GM12872 (cell line): ENCODE results near the gene SUPV3L1.

Experiments used
- TF ChIP-seq, protein P1 (sequence below): IDR thresholded peaks from 3 replicates; pipeline ENCODE4 v1.5.1; 2011; ENCODE audit warnings: low read depth, mild to moderate bottlenecking, low read length, moderate library complexity; ENCODE audit not compliant: insufficient read depth

SUPV3L1 gene

DNA sequence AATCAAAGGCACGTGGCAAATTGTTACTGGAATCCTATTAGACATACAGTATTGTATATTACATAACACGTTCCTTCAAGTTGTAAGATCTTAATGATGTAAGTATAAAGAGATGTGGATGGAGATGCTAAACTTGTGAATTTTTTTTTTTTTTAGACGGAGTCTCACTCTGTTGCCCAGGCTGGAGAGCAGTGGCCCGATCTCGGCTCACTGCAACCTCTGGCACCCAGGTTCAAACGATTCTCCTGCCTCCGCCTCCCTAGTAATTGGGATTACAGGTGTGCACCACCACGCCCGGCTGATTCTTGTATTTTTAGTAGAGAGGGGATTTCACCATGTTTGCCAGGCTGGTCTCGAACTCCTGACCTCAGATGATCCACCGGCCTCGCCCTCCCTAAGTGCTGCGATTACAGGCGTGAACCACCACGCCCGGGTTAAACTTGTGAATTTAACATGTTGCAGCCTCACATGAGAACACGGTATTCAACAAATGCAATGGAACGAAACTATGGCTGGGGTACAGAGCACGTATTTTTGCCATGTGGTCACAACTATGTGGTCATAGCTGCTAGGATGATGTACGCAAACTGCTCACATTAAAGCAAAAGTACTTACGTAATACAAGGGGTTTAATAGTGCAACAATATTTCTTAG lies 818 bp upstream of the SUPV3L1 start:
- TF ChIP-seq, protein P1, sequence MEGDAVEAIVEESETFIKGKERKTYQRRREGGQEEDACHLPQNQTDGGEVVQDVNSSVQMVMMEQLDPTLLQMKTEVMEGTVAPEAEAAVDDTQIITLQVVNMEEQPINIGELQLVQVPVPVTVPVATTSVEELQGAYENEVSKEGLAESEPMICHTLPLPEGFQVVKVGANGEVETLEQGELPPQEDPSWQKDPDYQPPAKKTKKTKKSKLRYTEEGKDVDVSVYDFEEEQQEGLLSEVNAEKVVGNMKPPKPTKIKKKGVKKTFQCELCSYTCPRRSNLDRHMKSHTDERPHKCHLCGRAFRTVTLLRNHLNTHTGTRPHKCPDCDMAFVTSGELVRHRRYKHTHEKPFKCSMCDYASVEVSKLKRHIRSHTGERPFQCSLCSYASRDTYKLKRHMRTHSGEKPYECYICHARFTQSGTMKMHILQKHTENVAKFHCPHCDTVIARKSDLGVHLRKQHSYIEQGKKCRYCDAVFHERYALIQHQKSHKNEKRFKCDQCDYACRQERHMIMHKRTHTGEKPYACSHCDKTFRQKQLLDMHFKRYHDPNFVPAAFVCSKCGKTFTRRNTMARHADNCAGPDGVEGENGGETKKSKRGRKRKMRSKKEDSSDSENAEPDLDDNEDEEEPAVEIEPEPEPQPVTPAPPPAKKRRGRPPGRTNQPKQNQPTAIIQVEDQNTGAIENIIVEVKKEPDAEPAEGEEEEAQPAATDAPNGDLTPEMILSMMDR: no peak

DNA sequence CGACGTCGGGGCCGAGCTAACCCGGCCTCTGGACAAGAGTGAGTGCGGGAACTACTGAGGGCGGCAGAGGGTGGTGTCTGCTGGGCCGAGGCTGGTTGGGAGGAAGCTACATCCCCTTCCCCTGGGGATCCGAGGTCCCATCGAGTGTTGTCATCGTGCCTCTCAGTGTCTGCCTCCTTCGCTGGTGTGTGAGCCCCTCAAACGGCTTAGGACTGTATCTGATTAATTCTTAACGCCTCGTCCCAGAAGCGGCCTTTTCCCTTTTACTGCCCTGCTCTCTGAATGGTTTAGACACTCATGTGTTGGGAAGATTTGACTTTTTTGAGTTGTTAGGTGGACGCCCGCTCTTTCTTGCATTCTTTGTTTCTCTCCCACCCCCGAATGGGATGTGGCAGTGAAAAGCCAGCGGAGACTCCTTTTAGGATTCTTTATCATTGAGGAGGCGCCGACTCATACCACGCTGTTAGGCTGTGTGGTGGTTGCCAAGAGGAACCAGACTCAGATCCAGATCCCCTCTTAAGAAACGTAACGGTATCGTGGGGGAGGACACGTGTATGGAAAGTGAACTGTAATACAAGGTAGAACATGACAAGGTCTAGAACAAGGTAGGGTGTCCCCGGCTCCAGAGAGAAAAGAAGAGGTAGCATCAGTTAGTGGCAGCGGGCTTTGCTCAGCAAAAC lies 631 bp downstream of the SUPV3L1 start:
- TF ChIP-seq, protein P1: no peak

DNA sequence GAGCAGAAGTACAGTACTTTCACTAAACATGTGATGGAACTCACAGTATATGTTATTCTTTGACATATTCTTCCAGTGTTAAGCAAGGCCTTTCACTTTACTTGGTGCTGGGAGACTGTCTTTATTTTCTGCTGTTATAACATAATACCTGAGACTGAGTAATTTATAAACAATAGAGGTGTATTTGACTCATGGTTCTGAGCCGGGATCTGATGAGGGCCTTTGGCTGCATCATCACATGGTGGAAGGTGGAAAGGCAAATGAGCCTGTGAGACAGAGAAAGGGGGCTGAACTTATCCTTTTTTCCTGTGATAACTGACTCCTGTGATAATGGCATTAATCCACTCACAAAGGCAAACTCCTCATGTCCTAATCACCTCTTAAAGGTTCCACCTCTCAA lies 1.4 kb downstream of the SUPV3L1 start:
- TF ChIP-seq, protein P1: no peak

DNA sequence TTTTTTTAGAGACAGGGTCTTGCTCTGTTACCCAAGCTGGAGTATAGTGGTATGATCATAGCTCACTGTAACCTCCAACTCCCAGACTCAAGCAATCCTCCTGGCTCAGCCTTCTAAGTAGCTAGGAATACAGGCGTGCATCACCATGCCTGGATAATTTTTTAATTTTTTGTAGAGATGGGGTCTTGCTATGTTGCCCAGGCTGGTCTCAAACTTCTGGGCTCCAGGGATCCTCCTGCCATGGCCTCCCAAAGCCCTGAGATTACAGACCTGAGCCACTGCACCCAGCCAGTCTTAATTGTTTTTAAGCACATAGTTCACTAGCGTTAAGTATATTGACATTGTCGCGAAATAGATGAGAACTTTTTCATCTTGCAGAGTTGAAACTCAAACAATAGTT lies 2.0 kb downstream of the SUPV3L1 start:
- TF ChIP-seq, protein P1: no peak

DNA sequence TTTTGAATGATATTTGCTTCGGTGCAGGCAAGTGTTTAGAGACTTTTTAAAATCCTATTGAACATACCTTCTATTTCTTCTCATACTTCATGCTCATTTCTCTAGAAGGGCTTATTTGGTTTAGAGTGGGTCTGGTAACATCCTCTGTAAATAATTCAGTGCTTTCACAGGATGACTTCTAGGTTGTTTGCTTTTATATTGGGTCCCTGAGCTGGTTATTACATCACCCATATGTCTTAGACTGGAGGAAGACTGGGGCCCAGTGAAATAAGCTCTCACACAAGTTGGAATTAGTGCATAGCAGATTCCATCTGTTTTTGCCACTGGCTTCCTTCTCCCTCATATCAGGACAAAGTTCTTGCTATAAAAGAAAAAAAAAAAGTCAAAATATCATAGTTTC lies 6.5 kb downstream of the SUPV3L1 start:
- TF ChIP-seq, protein P1: no peak

DNA sequence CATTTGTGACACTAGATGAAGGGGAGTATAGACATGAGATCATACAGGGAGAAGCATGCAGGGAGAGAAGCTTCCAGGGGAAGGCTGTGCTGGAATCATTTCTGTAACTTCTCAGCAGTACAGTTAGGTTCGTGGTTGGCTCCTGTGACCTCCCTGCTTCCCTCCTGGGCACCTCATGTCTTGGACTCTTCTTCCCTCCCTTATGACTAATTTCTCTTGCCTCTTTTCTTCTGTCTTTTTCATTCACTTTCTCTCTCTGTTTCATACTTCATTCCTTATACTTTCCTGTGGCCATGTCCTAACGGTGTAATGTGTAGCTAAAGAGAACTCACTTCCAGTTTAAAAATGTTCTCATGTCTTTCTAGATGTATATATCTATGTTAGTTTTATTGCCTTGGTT lies 21.0 kb downstream of the SUPV3L1 start:
- TF ChIP-seq, protein P1: no peak

DNA sequence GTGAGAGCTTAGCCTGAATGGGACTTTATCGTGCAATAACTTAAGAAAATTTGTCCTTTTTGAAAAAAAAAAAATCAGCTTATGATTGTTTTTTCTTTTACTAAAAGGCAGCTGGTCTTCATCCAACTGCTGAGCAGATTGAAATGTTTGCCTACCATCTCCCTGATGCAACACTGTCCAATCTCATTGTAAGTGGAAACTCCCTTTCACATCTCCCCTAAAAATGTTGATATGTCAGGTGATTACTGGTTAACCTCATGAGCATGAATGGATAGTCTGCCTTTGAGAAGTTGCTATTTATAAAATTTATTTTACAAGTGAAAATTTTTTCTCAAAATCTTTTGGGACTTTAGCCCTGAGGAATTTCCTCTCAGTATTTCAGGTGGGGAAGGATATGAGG lies 22.3 kb downstream of the SUPV3L1 start:
- TF ChIP-seq, protein P1: no peak
